HUES6 (cell line): Measurements from ENCODE around the gene ATL1.
A peak's percentile ranks its signal among the peaks of the same experiment; 100 is the strongest.

Experiments used
- H3K27ac ChIP-seq: 2 replicates; pipeline ENCODE4 v1.7.0; 2013; ENCODE audit warnings: low read depth, mild to moderate bottlenecking, low read length, inconsistent platforms
- H3K27me3 ChIP-seq: 2 replicates; pipeline ENCODE4 v1.6.1; 2013; ENCODE audit warnings: low read length; ENCODE audit not compliant: control insufficient read depth, insufficient read depth
- H3K36me3 ChIP-seq: 2 replicates; pipeline ENCODE4 v1.6.1; 2013; ENCODE audit warnings: low read length; ENCODE audit not compliant: control insufficient read depth, insufficient read depth
- H3K4me1 ChIP-seq: 2 replicates; pipeline ENCODE4 v1.6.1; 2013; ENCODE audit warnings: low read length; ENCODE audit not compliant: control insufficient read depth, insufficient read depth
- H3K4me3 ChIP-seq: 2 replicates; pipeline ENCODE4 v1.5.1; 2013; ENCODE audit warnings: low read depth, low read length
- H3K9ac ChIP-seq: one replicate; pipeline ENCODE4 v1.6.1; 2013; ENCODE audit warnings: mild to moderate bottlenecking, low read length
- H3K9me3 ChIP-seq: 2 replicates; pipeline ENCODE4 v1.6.1; 2013; ENCODE audit warnings: low read depth, low read length; ENCODE audit not compliant: control insufficient read depth, insufficient read depth

The ATL1 gene

GRCh38 chr14:50670196-50670865 lies 110.4 kb downstream of the ATL1 start:
- H3K4me3 ChIP-seq: peak overlapping the region; percentile 3

DNA sequence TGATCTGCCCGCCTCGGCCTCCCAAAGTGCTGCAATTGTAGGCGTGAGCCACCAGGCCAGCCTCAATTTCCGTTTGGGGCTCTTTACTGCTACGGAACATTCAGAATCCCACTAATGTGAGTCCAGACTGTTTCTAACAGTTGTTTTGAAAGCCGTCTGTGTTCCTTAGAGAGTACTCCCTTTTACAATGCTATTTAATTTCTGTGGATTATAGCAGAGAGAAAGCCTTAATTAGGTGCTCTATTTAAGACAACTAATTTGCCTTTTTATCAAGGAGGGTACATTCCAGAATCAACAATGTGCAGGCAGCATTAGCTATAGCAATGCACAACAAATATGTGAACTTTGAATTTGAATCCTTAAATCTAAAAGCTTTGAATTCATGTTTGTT lies 110.9 kb downstream of the ATL1 start:
- Histone ChIP-seq H3K4me1 (peaks cover 20% of the 10 kb centered on the region), H3K27me3 (no peaks in the 10 kb centered on the region), H3K9me3 (no peaks in the 10 kb centered on the region), H3K27ac (no peak overlapping the region), H3K9ac (no peak overlapping the region), H3K4me3 (no peak overlapping the region), H3K36me3 (no peaks in the 10 kb centered on the region)

More at GRCh38 chr14:50670196-50670865, 110.4 kb downstream of the ATL1 start:
- Histone ChIP-seq H3K9ac (peak overlapping the region; percentile 46), H3K27ac (peak overlapping the region; percentile 36; the same call in 1 of the 2 replicates), H3K27me3 (no peaks in the 10 kb centered on the region), H3K36me3 (no peaks in the 10 kb centered on the region), H3K9me3 (no peaks in the 10 kb centered on the region), H3K4me1 (peaks cover 20% of the 10 kb centered on the region)

DNA sequence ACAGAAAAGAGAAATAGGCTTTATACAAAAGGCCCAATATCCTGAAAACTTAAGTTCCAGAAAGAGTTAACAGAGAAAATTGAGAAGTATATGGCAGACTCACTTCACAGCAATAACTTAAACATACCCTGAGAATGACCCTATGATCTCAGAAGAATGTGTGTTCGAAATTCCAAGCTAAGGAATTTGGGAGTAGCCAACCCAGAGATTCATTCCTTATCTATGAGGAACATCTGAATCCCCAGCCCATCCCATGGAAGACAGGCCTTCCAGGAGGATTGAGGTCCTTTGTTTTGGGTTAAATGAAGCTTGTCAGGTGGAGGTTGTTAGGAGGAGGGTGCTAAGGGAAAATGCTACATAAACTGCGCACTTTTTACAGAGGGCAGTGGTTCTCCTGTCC lies 115.7 kb downstream of the ATL1 start:
- Histone ChIP-seq H3K4me1 (peaks cover 16% of the 10 kb centered on the region), H3K4me3 (no peak overlapping the region), H3K27ac (no peak overlapping the region), H3K36me3 (no peaks in the 10 kb centered on the region), H3K27me3 (no peaks in the 10 kb centered on the region), H3K9me3 (no peaks in the 10 kb centered on the region), H3K9ac (no peak overlapping the region)

- Histone ChIP-seq H3K9me3 (no peaks in the 10 kb centered on the region), H3K27me3 (no peaks in the 10 kb centered on the region), H3K36me3 (no peaks in the 10 kb centered on the region), H3K4me1 (peaks cover 13% of the 10 kb centered on the region; the same call in 1 of the 2 replicates), H3K9ac (no peak overlapping the region), H3K4me3 (no peak overlapping the region), H3K27ac (no peak overlapping the region)
Observed at GRCh38 chr14:50676814-50677516, 117.0 kb downstream of the ATL1 start.

DNA sequence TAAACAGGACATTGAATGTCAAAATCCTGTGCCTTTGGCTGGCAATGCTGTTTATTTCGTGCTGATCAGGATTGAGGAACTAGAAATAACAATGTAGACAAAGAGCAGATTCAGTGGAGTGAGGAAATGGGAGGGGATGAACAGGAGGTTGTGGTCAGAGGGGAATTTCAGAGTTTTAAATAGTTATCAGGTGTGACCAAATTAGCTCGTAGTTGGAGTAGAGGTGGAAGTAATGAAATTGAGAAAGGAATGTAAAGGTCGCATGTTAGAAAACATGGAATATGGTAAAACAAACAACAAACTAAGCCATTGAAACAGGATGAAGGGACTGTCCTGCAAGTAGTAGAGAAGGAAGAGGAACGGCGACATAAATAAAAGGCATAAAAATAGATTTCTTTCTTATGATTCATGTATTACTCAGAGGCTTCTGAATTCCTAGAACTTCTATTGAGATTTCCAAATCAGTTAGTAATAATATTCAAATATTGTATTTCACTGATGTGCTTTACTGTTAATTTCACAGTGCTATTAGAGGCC lies 117.7 kb downstream of the ATL1 start:
- H3K36me3 ChIP-seq: no peaks in the 10 kb centered on the region
- H3K4me3 ChIP-seq: no peak overlapping the region
- H3K27me3 ChIP-seq: no peaks in the 10 kb centered on the region
- H3K9ac ChIP-seq: no peak overlapping the region
- no peaks in the 10 kb centered on the region for H3K9me3 ChIP-seq
- peaks cover 13% of the 10 kb centered on the region; the same call in 1 of the 2 replicates for H3K4me1 ChIP-seq
- no peak overlapping the region for H3K27ac ChIP-seq

GRCh38 chr14:50678163-50678562 lies 118.2 kb downstream of the ATL1 start:
- Histone ChIP-seq H3K27ac (no peak overlapping the region), H3K4me3 (no peak overlapping the region), H3K9me3 (no peaks in the 10 kb centered on the region), H3K27me3 (no peaks in the 10 kb centered on the region), H3K9ac (no peak overlapping the region), H3K36me3 (no peaks in the 10 kb centered on the region), H3K4me1 (peaks cover 13% of the 10 kb centered on the region; the same call in 1 of the 2 replicates)

DNA sequence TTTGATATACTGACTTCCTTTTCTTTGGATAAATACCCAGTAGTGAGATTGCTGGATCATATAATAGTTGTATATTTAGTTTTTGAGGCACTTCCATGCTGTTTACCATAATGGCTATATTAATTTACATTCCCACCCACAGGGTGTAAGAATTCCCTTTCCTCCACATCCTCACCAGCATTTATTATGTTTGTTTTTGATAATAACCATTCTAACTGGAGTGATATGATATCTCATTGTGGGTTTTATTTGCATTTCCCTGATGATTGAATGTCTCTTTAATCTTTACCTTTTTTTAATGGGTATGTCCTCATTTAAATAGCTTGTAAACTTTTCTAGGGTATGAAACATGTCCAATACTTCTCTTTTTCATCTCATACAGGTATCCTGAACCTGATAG lies 119.7 kb downstream of the ATL1 start:
- Histone ChIP-seq H3K36me3 (no peaks in the 10 kb centered on the region), H3K9me3 (no peaks in the 10 kb centered on the region), H3K9ac (no peak overlapping the region), H3K4me3 (no peak overlapping the region), H3K27me3 (no peaks in the 10 kb centered on the region), H3K4me1 (peaks cover 13% of the 10 kb centered on the region; the same call in 1 of the 2 replicates), H3K27ac (no peak overlapping the region)
